Stimulated activated CD8-positive, alpha-beta memory T cell treated with anti-CD3 and anti-CD28 coated beads, Interleukin-15, amount 100 ng/mL, for 48 hours (primary cell): ENCODE data around the gene ADGRB3.

Experiments used
- DNase-seq, 2 donors: peaks; one replicate each; pipeline ENCODE4 v3.0.0-alpha.2; 2020; ENCODE audit warnings: low read depth in 2 of 2

ADGRB3 gene

DNA sequence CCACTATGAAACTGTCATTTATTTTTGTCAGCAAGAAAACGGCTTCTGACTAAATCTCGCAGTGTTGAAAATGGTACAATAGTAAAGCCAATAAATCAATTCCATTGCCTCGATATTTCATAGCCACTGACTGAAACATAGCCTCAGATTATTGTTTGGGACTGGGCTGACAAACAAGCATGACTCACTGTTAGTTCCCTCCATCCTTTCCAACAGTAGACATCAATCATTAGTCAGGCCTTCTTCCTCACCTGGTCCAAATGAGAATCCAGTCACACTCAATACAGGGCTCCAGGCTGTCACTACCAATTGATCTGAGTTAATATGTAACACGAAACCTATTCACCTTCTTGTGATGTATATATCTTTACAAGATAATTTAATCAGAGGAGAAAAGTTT, 66.1 kb downstream of the ADGRB3 start:
- DNase-seq, result no peak

DNA sequence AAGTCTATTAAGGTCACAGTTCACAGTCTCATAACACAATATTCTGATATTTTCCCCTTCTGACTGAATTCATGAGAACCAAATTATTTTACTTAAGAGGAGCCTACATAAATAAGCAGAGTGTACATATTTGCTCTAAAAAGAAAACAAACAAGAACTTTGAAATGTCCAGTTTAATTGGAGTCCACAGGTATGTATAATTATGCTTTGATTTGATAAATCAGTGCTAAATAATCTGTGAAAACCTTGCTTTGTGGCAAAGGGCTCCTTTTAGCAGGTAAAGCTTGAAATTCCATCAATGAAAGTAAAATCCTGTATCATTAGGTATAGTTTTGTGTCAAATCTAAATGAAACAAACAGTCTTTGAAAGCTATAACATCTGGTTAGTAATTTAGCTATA, 69.4 kb downstream of the ADGRB3 start:
- DNase-seq, result no peak

- no peak for DNase-seq
Observed at GRCh38 chr6:68709091-68709490, 74.0 kb downstream of the ADGRB3 start.

DNA sequence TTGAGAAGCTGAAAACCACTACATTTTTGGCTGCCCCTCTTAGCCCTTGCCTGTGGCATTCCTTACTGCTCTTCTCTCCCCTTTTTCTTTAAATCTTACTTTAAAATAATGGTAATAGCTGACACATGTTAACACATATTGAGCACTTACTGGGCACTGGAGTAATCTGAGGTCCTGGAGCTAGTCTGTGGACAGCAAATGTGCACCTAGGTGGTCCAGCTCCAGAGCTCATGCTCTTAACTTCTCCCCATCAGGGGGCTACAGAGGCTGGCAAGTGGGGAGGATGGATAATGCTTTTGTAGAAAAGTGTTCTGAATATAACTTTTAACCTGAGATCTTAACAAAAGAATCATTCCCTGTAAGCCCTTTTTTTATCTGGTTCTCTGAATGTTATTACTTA, 74.8 kb downstream of the ADGRB3 start:
- no peak for DNase-seq

GRCh38 chr6:68710496-68710895, 75.4 kb downstream of the ADGRB3 start:
- no peak for DNase-seq

DNA sequence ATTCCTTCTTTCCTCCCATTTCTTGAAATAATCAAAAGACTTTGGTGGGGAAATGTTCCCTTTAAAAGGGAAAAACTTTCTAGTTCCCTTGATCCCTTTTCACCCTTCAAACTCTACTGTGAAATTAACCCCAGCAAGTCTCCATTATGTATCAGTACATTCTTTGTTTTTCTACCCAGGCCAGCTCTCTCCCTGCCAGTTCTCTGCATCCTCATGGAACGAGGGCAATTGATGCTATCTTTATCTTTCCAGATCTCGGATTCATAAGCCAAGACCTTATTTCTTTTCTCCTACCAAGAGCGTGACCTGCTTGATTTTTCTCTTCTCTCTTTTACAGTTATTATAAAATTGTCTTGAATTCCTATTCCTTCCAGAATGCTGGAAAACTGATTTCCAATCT, 75.8 kb downstream of the ADGRB3 start:
- DNase-seq, result no peak

DNA sequence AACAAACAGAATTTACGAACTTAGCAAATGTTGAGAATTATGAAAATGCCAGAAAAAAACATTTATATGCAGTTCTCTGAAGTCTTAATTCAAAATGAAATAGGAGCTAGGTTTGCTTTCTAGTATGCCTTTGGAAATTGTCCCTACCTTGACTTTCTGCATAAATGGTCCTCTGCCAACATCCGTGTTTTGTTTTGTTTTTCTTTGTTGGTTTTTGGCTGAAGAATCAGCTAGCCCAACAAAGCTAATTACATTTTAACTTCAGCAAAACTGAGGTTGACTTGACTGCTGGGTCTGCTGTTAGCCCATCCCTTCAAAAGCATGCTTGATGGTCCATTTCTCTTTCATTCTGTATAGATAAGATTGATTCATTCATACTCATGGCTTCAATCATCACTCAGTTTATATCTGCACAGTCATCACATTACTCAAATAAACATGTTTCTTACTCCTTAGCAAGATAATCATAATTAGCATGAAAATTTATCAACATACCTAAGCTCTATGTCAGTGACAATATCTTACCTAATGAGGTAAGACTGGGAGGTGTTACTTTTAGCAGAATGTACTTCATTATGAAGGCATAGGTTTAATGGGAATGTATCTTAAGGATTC, 76.4 kb downstream of the ADGRB3 start:
- no peak for DNase-seq

DNA sequence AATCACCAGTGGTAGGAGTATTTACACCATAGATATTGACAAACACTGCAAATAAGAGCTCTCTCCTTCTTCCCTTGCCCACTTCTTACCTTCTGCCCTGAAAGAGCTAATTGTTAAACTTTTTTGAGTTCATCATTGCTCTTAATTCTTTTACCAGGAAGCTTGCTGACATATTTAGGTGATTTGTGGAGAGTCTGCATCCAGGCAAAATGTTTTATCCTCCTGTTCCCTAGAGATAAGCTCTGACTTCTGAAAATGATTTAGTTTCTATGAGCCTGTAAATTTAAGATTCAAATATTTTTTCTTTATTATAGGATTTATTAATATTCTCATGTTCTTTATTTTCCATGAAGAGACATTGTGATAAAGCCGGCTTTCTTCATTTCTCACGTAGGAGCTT, 81.5 kb downstream of the ADGRB3 start:
- no peak for DNase-seq

GRCh38 chr6:68718385-68719073, 83.4 kb downstream of the ADGRB3 start:
- DNase-seq, result no peak

DNA sequence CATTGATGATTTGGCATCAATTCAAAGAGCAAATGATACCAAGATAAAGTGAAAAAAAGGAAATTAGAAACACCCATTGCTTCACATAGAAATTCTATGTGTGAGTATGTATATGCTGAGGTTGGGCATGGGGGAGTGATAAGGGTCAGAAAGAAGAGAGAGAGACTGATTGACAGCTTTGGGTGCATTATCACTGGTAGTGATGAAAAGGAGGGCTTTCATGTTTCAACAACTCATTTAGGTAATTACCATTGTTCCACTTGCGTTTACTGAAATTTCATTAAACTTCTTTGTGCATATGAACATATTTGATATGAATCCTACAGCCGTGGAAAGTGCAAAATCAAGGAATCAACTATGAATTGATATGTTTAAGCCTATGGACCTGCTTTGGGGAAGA, 84.7 kb downstream of the ADGRB3 start:
- DNase-seq, result no peak

DNA sequence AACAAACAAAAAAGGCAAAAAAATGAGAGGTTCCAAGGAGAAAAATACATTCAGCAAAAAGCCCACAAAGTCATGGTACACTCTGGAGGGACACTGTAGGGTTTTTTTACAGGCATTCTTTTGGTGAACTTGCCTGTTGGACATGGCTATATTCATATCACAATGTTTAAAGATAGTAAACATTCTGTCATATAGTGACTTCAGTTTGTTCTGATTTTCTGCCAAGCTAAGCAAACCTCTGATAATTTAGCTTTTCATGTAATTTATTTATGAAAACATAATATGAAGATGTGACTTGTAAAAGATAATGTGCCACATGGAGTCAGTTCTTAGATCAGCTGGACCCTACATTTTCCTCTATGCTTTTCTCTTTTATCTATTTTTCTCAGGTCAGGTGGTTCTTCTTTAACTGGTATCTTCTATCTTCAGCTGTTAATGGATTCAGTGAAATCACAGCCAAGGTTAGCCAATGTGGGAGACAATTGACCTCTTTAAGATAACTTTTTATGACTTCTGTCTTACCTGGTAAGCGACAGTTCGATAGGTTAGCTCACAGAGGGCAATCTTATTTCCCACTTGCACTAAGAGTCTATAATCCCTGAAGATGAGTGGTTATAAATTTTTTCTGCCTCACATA, 87.9 kb downstream of the ADGRB3 start:
- no peak for DNase-seq

- DNase-seq, result no peak
Observed at GRCh38 chr6:68724060-68724459, 89.0 kb downstream of the ADGRB3 start.

DNA sequence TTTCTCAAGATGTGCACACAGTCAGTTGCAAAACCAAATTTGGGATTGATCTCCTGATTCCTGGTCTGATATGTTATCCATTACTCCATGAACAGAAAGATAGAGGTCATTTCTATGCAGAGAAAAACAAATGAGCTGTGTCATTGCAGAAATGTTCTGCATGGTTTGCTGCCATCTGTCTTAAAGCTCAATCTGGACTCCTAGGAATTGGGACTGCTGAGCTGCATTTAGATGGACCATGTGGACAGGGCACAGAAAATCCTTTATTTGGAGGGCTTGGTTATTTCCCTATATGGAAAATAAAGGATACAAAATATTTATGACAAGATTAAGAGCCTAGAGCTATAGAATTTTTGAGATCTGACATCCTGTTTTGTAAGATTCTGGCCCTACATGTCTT, 91.3 kb downstream of the ADGRB3 start:
- no peak for DNase-seq

DNA sequence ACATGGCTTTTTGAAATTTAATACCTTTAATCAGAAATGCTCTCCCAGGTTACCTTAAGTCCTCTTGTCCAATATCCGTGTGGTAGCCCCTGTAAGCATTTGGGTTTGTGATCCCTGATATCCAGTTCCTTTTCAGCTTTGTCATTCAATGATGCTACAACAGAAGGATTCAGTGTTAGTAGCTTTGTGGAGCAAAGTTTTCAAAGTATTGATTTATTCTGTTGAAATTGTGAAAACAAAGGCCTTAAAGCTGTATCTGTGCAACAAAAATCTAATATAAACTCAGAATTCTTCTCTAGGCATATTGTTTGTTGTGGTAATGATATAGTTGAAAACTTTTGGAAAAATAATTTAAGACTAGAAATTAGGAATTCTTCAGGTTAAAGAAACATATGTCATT, 91.9 kb downstream of the ADGRB3 start:
- DNase-seq, result no peak

GRCh38 chr6:68727699-68728098, 92.6 kb downstream of the ADGRB3 start:
- DNase-seq, result no peak

GRCh38 chr6:68728159-68728979, 93.3 kb downstream of the ADGRB3 start:
- no peak for DNase-seq

DNA sequence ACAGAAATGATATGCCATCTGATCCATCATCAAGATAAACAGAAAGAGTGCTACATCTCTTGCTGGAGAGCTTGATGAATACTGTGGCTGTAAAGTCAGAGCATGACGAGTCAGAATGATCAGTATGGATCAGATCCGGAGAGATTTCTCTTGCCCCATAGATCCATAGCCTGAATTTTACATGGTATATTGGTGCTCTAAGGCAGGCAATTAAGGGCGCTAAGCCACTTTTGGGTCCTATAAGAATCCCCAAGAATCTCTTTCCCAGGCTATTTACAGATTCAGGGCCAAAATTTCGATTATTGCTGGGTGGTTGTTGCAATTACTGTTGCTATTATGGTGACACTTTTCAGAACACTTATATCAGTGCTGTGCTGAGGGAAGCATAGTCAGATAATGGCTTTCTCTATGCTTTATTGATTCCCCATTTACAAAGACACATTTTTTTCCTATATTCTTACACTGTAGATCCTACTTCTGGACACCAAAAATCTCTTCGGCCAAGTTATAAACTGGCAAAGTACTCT, 94.4 kb downstream of the ADGRB3 start:
- DNase-seq, result no peak

DNA sequence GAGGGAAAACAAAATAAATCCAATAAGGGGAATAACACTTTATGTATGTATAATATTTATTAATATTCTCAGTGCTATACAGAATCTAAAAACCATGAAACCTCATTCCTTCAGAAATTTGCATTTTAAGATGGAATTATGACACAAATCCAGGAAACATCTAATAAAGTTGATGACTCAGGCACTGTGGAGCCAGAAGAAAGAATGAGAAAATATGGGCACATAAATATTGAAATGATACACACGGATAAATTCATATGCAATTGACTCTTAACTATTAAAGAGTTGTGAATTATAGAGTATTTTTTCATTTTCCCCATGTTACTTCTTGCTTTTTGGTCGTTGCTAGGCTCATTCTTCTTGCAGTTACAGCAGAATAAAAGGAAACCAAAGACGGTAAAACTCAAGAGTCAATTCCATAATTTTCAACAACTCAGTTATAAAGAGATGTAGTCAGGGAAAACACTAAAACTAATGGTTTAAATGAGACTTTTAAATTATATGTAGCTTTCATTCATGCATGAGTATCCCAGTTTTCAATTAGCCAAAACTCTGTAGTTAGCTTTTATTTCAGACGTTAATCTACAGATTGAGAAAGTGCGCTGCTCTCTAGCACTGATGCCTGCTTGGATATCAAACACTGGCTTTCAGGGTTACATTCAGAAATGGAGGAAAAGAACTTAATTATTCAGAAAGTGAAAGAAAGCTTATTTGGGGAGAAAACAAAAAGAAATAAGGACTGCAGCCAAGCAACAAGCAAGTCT, 95.4 kb downstream of the ADGRB3 start:
- no peak for DNase-seq

DNA sequence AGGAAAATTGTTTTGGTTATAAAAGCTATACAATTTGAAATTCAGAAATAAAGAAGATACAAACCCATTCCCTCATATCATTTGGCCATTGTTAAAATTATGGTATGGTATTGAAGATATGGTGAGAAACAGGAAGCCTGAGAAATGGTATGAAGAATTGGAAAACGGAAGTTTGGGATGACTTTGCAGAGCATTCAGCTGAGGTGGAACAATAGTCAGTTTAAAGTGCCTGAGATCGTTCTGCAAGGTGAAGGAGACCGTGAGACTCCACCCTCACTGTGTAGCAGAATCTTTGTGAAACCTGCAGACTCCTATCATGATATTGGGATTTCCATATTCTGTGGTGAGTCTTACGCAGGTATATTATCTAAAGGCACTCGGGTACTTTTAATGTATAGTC, 97.3 kb downstream of the ADGRB3 start:
- no peak for DNase-seq

- no peak for DNase-seq
Observed at GRCh38 chr6:68735866-68736265, 100.8 kb downstream of the ADGRB3 start.

DNA sequence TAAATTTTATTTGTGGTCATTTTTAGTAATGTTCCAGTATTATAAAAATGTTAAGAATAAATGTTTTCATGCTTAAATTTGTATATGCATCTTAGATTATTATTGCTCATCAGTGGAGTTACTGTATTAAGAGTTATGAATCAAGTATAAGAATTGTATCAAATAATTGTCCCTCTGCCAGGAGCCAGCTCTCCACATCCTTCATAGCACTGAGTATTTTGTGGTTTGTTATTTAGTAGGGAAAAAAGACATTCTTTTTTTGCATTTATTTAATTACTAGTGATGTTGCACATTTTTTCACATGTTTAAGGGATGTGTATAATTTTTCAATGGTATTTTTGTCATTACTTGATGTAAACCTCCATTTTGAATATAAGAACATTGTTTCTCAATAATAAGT, 102.0 kb downstream of the ADGRB3 start:
- no peak for DNase-seq

DNA sequence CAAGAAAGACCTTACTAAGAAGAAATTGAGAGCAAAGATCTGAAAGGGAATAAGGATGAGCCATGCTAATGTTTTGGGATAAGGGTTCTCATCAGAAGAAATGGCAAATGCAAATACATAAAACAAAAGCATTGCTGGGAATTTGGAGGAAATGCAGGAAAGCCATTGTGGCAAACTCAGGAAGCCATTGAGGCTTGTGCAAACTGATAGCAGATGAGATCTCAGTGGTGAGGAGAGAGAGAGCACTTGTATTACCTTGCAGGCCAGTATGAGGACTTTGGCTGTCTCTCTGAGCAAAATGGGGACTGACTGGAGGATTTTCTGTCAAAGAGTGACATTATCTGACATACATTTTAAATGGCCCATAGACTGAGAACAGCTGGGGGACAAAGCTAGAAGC, 103.0 kb downstream of the ADGRB3 start:
- DNase-seq, result no peak
